DLD1 (cell line): ENCODE results near the gene RIMBP3C.
"Not testable (repeated sequence)": the region's sequence is repeated elsewhere in the genome, so short reads cannot be mapped to it uniquely, and the experiment has no call there.

ENCODE experiments used
- in situ Hi-C: cut with HindIII; loops from 2 replicates; pipeline ENCODE4 v1.10.0; 2017; ENCODE audit warnings: low sequenced_read_pairs

RIMBP3C gene

GRCh38 chr22:21532863-21533648 lies 18.2 kb downstream of the RIMBP3C start:
- in situ Hi-C loops, result not testable (repeated sequence)

- in situ Hi-C loops, result not testable (repeated sequence)
Observed at GRCh38 chr22:21531525-21531924, 19.7 kb downstream of the RIMBP3C start.

GRCh38 chr22:21526705-21527500 lies 24.4 kb downstream of the RIMBP3C start:
- in situ Hi-C loops, result not testable (repeated sequence)

GRCh38 chr22:21516970-21517764 lies 34.1 kb downstream of the RIMBP3C start:
- in situ Hi-C loops, result not testable (repeated sequence)

GRCh38 chr22:21516522-21516921 lies 34.7 kb downstream of the RIMBP3C start:
- in situ Hi-C loops, result not testable (repeated sequence)

GRCh38 chr22:21515234-21515633 lies 36.0 kb downstream of the RIMBP3C start:
- in situ Hi-C loops, result not testable (repeated sequence)

GRCh38 chr22:21514117-21514516 lies 37.1 kb downstream of the RIMBP3C start:
- in situ Hi-C loops, result not testable (repeated sequence)

GRCh38 chr22:21512022-21512421 lies 39.2 kb downstream of the RIMBP3C start:
- in situ Hi-C loops, result not testable (repeated sequence)

- in situ Hi-C loops, result not testable (repeated sequence)
Observed at GRCh38 chr22:21510397-21510796, 40.9 kb downstream of the RIMBP3C start.

GRCh38 chr22:21499623-21500506 lies 51.4 kb downstream of the RIMBP3C start:
- in situ Hi-C loops, result not testable (repeated sequence)

- in situ Hi-C loops, result not testable (repeated sequence)
Observed at GRCh38 chr22:21498489-21498888, 52.8 kb downstream of the RIMBP3C start.

GRCh38 chr22:21497984-21498383 lies 53.3 kb downstream of the RIMBP3C start:
- in situ Hi-C loops, result not testable (repeated sequence)
